ENCODE data around the gene KCNG2.

The KCNG2 gene

DNA sequence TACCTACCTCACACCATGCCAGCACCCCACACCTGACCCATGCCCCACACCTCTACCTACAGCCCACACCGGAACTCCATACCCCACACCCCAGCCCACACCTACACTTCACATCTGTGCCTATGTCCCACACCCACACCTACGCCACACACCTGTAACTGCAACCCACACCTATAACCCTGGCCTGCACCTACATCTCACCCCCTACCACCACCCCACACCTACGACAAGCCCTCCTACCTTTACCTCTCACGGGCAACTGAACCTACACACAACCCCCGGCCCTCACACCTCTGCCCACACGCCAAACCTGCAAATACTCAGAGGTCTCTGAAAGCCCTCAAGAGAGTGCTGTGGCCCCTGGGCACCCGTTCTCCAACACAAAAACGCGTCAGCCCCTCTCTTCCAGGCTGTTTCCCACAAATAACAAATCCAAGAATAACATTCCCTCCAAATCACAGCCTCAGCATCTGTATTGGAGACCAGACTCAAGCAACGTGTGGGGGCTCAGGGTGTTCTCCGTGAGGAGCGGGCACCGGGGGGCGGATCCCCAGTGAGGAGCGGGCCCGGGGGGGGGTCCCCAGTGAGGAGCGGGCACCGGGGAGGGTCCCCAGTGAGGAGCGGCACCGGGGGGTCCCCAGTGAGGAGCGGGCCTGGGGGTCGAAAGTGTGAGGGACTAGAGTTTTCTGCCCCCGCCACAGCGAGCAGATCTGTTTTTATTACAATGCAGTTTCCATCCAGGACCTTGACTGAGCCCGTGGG, 120.3 kb downstream of the KCNG2 start:
- Histone ChIP-seq H3K27ac (ENCODE audit: poor library complexity, severe bottlenecking) (no peak overlapping the region), H3K27me3 (ENCODE audit: insufficient read depth, poor library complexity, severe bottlenecking) (no peaks in the 10 kb centered on the region), H3K4me1 (ENCODE audit: insufficient read depth, poor library complexity, severe bottlenecking) (no peaks in the 10 kb centered on the region), H3K9me3 (ENCODE audit: severe bottlenecking) (no peaks in the 10 kb centered on the region), H3K4me3 (ENCODE audit: severe bottlenecking) (no peak overlapping the region), H3K36me3 (ENCODE audit: low read depth) (peaks cover 5% of the 10 kb centered on the region)
- DNase-seq (ENCODE audit: low spot score) (no peak), ATAC-seq (ENCODE audit: low read depth) (no peak)
- no peak for TF ChIP-seq CTCF (IDR thresholded peaks at IDR 0.05; ENCODE audit: poor library complexity, severe bottlenecking)

DNA sequence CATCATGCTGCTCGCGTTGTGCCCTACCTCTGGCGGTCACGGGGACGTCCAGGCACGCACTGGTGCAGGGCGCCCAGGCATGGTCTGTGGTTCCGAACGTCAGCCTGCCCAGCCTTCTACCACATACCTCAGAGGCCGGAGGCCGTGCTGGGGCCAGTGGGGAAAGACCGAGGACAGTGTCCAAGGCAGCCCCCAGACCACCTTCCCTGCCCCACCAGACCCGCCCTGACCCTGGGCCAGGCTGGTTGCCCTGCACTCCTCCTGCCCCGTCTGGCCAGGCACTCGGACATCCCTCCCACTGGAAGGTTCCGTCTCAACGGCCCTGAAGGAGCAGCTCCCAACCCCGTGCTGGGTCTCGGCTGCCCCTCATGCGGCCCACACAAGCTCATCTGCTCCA, 120.9 kb downstream of the KCNG2 start:
- peaks cover 5% of the 10 kb centered on the region for H3K36me3 ChIP-seq (ENCODE audit: low read depth)
- H3K4me3 ChIP-seq (ENCODE audit: severe bottlenecking) = no peak overlapping the region
- peak; percentile 52 for DNase-seq (ENCODE audit: low spot score)
- H3K9me3 ChIP-seq (ENCODE audit: severe bottlenecking) = no peaks in the 10 kb centered on the region
- H3K27ac ChIP-seq (ENCODE audit: poor library complexity, severe bottlenecking) = no peak overlapping the region
- H3K4me1 ChIP-seq (ENCODE audit: insufficient read depth, poor library complexity, severe bottlenecking) = no peaks in the 10 kb centered on the region
- no peaks in the 10 kb centered on the region for H3K27me3 ChIP-seq (ENCODE audit: insufficient read depth, poor library complexity, severe bottlenecking)
- TF ChIP-seq CTCF (IDR thresholded peaks at IDR 0.05; ENCODE audit: poor library complexity, severe bottlenecking) = no peak
- ATAC-seq (ENCODE audit: low read depth) = no peak

DNA sequence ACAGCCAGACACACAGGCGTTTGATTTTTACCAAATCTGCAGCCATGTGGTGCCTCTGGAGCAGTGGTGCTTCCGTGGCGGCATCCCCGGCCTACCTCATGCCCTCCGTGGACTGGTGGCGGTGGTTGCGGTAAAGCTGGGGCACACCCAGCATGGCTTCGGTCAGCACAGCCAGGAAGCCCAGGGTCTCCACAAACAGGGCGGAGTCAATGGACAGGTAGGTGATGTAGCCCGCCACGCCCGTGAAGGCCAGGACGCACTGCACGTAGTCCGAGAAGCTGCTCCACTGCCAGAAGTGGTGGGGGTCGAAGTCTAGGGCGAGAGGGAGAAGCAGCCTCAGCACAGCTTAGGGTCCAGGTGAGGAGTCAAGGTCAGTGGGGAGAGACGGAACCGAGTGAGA, 121.4 kb downstream of the KCNG2 start:
- Histone ChIP-seq H3K9me3 (ENCODE audit: severe bottlenecking) (no peaks in the 10 kb centered on the region), H3K4me1 (ENCODE audit: insufficient read depth, poor library complexity, severe bottlenecking) (no peaks in the 10 kb centered on the region), H3K4me3 (ENCODE audit: severe bottlenecking) (no peak overlapping the region), H3K27me3 (ENCODE audit: insufficient read depth, poor library complexity, severe bottlenecking) (no peaks in the 10 kb centered on the region), H3K27ac (ENCODE audit: poor library complexity, severe bottlenecking) (no peak overlapping the region), H3K36me3 (ENCODE audit: low read depth) (peaks cover 5% of the 10 kb centered on the region)
- ATAC-seq (ENCODE audit: low read depth) = no peak
- TF ChIP-seq CTCF (IDR thresholded peaks at IDR 0.05; ENCODE audit: poor library complexity, severe bottlenecking) = no peak
- no peak for DNase-seq (ENCODE audit: low spot score)

- peaks cover 12% of the 10 kb centered on the region for H3K36me3 ChIP-seq (ENCODE audit: low read depth)
- TF ChIP-seq CTCF (IDR thresholded peaks at IDR 0.05; ENCODE audit: poor library complexity, severe bottlenecking) = no peak
- H3K27me3 ChIP-seq (ENCODE audit: insufficient read depth, poor library complexity, severe bottlenecking) = no peaks in the 10 kb centered on the region
- no peaks in the 10 kb centered on the region for H3K9me3 ChIP-seq (ENCODE audit: severe bottlenecking)
- H3K27ac ChIP-seq (ENCODE audit: poor library complexity, severe bottlenecking) = no peak overlapping the region
- H3K4me3 ChIP-seq (ENCODE audit: severe bottlenecking) = no peak overlapping the region
- no peak for ATAC-seq (ENCODE audit: low read depth)
- H3K4me1 ChIP-seq (ENCODE audit: insufficient read depth, poor library complexity, severe bottlenecking) = no peaks in the 10 kb centered on the region
- no peak for DNase-seq (ENCODE audit: low spot score)
These were observed 124.5 kb downstream of the KCNG2 start for GRCh38 chr18:79921984-79922965.

Data from RWPE2 (cell line).